Stimulated activated CD8-positive, alpha-beta memory T cell treated with anti-CD3 and anti-CD28 coated beads, Interleukin-4, amount 100 ng/mL, for 1 hour (primary cell): ENCODE results near the gene CENPT.

Experiments
- DNase-seq, 2 donors: peaks; one replicate each; pipeline ENCODE4 v3.0.0-alpha.2; 2020; ENCODE audit warnings: low read depth in 2 of 2, low spot score in 1 of 2

Gene CENPT

GRCh38 chr16:67811899-67812298 lies 35.6 kb downstream of the CENPT start:
- DNase-seq, result no peak

GRCh38 chr16:67807148-67807682 lies 40.3 kb downstream of the CENPT start:
- no peak for DNase-seq

- DNase-seq, result peak; percentile 78 to 91
These were observed 40.9 kb downstream of the CENPT start, which contains the start of the genes RANBP10 and TSNAXIP1 for GRCh38 chr16:67806428-67807147. TSS of gene RANBP10 (minus strand) at chr16:67806560. CDS start at chr16:67806536, 24 bp downstream. TSS of gene TSNAXIP1 (plus strand) at chr16:67806889. CDS start at chr16:67807150, 261 bp downstream.

GRCh38 chr16:67805718-67806427 lies 41.6 kb downstream of the CENPT start:
- DNase-seq, result no peak

- no peak for DNase-seq
These were observed 42.5 kb downstream of the CENPT start for GRCh38 chr16:67804853-67805542.

- DNase-seq, result no peak
These were observed 43.6 kb downstream of the CENPT start for GRCh38 chr16:67803894-67804293.

- no peak for DNase-seq
These were observed 45.6 kb downstream of the CENPT start for GRCh38 chr16:67801883-67802282.

GRCh38 chr16:67801241-67801640 lies 46.3 kb downstream of the CENPT start:
- DNase-seq, result no peak

GRCh38 chr16:67800338-67800926 lies 47.1 kb downstream of the CENPT start:
- DNase-seq, result no peak

GRCh38 chr16:67796099-67796718 lies 51.3 kb downstream of the CENPT start:
- DNase-seq, result no peak

GRCh38 chr16:67790071-67790470 lies 57.4 kb downstream of the CENPT start:
- no peak for DNase-seq

GRCh38 chr16:67786491-67786890 lies 61.0 kb downstream of the CENPT start:
- no peak for DNase-seq

- no peak for DNase-seq
These were observed 64.2 kb downstream of the CENPT start for GRCh38 chr16:67783353-67783725.

GRCh38 chr16:67782567-67783352 lies 64.7 kb downstream of the CENPT start:
- DNase-seq, result no peak

- no peak for DNase-seq
These were observed 66.0 kb downstream of the CENPT start for GRCh38 chr16:67781565-67781921.

- no peak for DNase-seq
These were observed 66.5 kb downstream of the CENPT start for GRCh38 chr16:67780847-67781564.

- no peak for DNase-seq
These were observed 68.1 kb downstream of the CENPT start for GRCh38 chr16:67779256-67780014.
